Cardiac fibroblast (primary cell): ENCODE data around the gene FMOD.
A peak's percentile ranks its signal among the peaks of the same experiment; 100 is the strongest.
"Not testable (repeated sequence)": the region's sequence is repeated elsewhere in the genome, so short reads cannot be mapped to it uniquely, and the experiment has no call there.

ENCODE experiments used
- DNase-seq, 2 donors: peaks; one replicate each; pipeline versions ENCODE4 v3.0.0 to v3.0.0-alpha.2; 2010; ENCODE audit warnings: low read depth in 2 of 2
- H3K4me3 ChIP-seq, 2 donors: replicated peaks in 1 of 2; 1 replicate in 1 of 2; 2 replicates in 1 of 2; pipeline ENCODE4 v1.5.1; 2011; ENCODE audit warnings: low read depth in 2 of 2, low read length in 2 of 2, mild to moderate bottlenecking in 2 of 2, moderate library complexity in 1 of 2
- TF ChIP-seq, protein P1 (sequence below): IDR thresholded peaks from one replicate; pipeline ENCODE4 v1.5.1; 2011; ENCODE audit warnings: low read depth, mild to moderate bottlenecking, low read length, inconsistent platforms

Gene FMOD

DNA sequence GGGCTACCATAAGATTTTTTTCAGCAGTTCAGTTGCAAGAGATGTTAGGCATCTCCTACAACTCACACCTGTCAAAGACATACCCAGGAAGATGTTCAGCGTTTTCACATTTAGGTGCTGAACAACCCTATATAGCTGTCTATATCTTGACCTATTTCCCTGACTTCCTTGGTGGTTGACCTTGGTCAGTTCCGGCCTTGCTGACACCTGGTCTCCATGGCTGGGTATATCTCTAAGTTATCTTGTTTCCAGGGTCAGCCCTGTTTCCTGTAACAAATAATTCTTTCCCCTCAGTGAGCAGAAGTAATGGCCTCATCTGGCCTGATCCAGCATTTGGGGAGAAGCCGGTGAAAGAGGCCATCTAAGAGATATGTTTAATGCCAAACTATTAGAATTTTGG is 48.0 kb downstream of the FMOD start:
- H3K4me3 ChIP-seq = no peak overlapping the region
- TF ChIP-seq, protein P1, sequence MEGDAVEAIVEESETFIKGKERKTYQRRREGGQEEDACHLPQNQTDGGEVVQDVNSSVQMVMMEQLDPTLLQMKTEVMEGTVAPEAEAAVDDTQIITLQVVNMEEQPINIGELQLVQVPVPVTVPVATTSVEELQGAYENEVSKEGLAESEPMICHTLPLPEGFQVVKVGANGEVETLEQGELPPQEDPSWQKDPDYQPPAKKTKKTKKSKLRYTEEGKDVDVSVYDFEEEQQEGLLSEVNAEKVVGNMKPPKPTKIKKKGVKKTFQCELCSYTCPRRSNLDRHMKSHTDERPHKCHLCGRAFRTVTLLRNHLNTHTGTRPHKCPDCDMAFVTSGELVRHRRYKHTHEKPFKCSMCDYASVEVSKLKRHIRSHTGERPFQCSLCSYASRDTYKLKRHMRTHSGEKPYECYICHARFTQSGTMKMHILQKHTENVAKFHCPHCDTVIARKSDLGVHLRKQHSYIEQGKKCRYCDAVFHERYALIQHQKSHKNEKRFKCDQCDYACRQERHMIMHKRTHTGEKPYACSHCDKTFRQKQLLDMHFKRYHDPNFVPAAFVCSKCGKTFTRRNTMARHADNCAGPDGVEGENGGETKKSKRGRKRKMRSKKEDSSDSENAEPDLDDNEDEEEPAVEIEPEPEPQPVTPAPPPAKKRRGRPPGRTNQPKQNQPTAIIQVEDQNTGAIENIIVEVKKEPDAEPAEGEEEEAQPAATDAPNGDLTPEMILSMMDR = no peak
- no peak for DNase-seq

DNA sequence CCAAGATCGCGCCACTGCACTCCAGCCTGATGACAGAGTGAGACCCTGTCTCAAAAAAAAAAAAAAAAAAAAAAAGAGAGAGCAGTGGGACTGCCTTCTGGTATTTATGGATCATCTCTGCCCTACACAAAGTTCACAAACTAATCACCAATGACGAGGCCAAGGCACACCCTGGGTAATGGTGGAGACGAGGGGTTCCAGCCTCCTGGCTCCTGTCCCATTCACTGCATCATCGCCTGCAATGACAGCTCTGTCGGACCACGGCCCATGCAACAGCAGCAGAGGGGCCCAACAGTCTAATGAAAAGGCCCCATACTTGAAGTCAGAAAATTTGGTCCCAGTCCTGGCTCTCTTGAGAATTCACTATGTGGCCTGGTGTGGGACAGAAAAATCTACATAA is 48.5 kb downstream of the FMOD start:
- no peak for DNase-seq
- no peak overlapping the region for H3K4me3 ChIP-seq
- TF ChIP-seq, protein P1 = no peak

DNA sequence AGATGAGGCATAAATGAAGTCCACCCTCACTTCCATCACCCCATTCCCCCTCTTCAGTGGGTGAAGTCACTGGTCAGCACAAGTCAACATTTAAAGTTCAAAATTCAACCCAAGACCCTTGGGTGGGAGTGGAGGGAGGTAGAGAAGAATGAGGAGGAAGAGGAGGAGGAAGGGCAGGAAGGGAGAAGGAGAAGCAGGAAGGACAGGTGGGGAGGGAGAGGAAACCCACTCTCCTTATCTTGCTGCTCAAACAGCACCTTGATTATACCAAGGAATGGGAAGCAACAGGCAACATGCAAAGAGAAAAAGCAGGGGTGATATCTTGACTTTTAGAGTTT is 49.6 kb downstream of the FMOD start:
- no peak for DNase-seq
- TF ChIP-seq, protein P1 = no peak

DNA sequence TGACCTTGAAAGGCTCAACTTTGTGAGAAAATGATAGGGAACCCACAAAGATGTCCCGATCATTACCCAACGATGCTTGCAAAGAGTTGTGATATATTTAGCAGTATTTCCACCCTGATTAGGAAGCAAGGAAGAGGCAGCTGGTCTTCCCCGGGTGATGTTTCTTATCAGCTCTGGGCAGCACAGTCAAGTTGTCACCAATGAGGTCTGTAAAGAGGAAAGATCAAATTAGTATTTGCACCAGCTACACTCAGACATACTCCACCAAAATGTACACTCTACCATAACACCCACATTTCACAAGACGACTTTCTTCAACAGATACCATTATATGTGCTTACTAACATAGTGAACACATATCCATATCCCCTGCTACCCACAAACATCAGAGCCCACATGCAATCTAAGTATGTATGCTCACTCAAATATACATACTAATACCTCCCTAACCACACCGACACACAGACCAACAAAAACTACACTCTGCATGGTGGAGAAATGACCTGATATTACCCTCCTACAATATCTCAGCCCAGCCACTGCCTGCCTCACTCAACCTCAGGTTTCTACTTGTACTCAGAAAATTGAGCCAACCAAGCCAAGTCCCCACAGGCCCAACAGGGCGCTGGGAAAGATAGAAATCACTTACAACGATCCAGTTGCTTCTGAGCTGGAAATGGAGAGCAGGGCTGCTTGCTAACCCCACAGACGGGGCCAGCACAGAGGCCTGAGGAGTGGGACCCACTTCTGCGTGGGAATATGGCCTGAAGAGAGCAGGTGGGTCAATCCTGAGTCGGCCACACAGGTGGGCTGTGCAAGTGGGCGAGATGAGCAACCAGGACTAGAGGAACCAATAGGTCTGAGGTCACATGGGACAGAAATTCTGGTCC is 50.2 kb downstream of the FMOD start:
- H3K4me3 ChIP-seq = no peak overlapping the region
- TF ChIP-seq, protein P1 = no peak

More for the DNA sequence above, 49.6 kb downstream of the FMOD start:
- H3K4me3 ChIP-seq = no peak overlapping the region

DNA sequence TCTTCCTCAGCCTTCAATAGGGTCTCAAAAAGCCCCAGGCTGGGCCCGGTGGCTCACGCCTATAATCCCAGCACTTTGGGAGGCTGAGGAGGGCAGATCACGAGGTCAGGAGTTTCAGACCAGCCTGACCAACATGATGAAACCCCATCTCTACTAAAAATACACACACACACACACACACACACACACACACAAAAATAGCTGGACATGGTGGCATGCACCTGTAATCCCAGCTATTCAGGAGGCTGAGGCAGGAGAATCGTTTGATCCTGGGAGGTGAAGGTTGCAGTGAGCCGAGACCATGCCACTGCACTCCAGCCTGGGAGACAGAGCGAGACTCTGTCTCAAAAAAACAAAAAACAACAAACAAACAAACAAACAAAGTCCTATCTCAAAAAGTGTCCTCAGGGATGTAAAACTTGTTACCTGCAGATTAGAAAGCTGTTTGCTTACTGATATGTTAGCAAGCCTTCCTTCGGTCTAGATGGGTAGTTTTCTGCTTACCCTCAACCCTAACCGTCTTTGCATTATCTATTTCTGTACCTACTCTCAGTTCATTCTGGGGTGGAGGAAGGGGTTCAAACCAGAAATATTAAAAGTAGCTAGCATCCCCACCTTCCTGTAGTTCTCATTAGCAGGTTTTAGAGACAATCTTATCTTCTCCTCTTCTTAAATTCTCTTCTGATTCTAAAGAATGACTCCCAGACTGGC is 51.0 kb downstream of the FMOD start:
- not testable (repeated sequence) for DNase-seq, H3K4me3 ChIP-seq

More for the DNA sequence above, 50.2 kb downstream of the FMOD start:
- no peak for DNase-seq

DNA sequence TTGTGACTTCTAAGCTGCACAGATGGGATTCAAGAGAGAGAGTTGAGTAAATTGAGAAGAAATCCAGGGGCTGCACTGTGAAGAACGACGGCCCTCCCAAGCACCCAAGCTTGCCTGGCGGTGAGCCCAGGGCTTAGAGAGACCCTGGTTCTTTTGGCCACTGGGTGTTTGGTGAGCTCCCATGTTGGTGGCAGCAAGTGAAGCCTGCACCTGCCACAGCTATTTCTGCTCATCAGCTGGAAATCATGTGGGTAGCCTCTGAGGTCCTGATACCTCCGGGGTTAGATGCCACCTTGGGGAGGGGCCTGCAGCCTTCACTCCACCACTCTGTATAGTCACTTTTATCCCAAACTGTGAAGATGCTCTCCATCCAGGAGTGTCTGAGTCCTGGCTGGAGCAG is 51.8 kb downstream of the FMOD start:
- DNase-seq = no peak
- TF ChIP-seq, protein P1 = no peak
- no peak overlapping the region for H3K4me3 ChIP-seq

DNA sequence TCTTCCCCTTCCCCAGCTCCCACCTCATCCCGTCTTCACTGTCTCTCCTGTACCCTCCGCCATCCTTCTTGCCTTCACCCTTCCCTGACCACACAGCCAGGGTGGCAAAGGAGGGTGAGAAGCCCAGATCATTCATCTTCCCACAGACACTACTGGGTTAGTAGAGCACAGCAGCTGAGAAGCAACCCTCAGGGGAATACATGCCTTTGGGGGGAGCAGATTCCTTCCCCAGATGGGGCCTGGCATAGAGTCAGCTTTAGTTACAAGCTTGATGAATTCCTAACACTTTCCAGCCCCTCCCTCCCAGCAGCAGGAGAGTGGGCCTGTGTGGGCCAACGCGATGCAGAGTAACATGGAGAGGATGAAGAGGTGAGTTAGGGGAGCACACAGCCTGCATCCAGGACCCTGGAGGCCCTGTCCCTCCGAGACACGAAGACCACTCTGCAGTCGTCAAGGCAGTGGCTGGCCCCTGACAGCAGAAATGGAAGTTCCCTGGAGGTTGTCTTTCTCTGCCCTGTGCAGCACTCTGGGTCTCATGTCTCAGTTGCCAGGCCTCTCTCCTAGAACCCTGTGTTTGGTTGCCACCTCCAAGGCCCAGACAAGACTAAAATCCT is 54.4 kb downstream of the FMOD start:
- TF ChIP-seq, protein P1 = no peak
- DNase-seq = peak; percentile 39 to 77
- no peak overlapping the region for H3K4me3 ChIP-seq
